Measurements from ENCODE around the gene IFITM5.
"Not testable (repeated sequence)": the region's sequence is repeated elsewhere in the genome, so short reads cannot be mapped to it uniquely, and the experiment has no call there.

Gene IFITM5

DNA sequence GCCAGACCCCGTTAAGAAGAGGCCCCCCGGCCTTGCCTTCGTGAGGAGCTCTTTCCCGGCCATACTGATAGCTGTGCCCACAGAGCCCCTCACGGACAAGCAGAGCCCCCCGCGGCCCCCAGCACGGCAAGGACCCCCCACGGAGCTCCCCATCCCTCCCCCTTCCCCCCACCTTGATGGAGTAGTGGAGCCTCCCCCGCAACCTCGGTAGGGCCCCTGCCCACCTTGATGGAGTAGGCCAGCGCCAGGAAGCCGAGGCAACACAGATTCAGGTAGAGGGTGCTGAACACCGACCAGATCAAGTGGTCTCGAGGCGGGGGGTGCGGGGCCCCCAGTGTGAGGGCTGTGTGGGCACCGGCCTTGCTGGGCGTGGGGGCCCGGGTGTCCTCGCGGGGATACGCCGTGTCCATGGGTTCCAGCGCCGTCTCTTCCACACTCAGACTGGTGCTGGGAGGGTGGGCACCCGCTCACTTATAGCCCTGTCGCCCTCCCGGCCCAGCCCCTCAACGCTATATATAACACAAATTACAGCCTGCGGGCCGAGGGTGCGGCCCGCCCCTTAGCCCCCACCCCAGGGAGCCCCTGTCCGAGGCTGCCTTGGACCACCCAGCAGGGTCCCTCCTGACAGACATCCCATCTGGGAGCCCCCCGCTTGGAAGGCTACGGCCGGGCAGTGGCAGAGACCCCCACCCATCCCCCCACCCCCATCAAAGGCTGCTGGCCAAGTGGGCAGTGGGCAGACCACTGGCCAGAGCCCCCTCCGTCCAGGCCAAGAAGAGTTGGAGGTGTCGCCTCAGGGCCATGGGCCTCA, at the start of gene IFITM5:
Gene IFITM5, minus strand, starts transcription at position 446 of the 811 bp plus-strand sequence. Its CDS starts 36 bp downstream, at position 410.
- peak in 1 of 2 donors; percentile 45 for DNase-seq (ENCODE audit: extremely low read depth in 1 of 2, low read depth in 1 of 2)

DNA sequence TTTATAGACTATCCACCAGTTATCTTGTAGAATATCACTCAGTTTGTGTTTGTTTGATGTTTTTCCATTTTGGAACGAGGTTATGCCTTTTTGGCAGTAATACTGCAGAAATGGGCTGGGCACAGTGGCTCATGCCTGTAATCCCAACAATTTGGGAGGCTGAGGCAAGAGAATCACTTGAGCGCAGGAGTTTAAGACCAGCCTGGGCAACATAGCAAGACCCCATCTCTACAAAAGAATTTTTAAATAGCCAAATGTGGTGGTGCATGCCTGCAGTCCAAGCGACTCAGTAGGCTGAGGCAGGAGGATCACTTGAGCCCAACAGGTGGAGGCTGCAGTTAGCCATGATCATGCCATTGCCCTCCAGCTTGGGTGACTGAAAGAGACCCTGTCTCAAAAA, 47.2 kb upstream of the IFITM5 start:
- DNase-seq (ENCODE audit: extremely low read depth in 1 of 2, low read depth in 1 of 2), result no peak

DNA sequence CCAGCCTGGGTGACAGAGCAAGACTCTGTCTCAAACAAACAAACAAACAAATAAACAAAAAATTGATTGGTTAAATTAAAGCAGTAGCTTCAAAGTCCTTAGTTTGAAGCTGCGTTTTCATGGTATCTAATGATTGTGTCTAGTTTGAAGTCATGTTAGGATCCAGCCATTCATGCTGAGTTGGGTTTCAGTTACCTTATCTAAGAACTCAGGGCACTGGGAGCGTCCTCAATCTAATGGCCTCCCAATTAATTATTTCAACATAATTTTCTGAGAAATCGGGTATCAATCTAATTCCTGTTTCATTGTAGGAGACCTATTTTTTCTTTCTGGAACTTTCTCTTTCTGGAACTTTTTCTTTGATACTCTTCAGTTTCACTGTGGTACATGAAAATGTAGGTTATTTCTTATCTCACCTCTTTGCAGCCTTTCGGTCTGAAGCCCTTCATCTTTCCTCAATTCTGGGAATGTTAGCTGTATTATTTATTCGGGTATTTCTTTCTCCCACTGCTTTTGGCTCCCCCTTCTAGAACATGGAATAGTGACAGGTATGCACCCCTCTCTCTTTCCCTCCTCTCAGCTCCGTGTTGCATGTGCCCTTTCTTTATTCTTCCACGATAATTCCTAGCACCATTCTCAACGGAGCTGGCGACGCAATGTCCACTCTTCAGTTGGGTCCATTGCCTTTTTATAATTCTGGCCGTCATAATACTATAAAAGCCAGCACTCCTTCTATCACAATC, 45.7 kb upstream of the IFITM5 start:
- no peak for DNase-seq (ENCODE audit: extremely low read depth in 1 of 2, low read depth in 1 of 2)

DNA sequence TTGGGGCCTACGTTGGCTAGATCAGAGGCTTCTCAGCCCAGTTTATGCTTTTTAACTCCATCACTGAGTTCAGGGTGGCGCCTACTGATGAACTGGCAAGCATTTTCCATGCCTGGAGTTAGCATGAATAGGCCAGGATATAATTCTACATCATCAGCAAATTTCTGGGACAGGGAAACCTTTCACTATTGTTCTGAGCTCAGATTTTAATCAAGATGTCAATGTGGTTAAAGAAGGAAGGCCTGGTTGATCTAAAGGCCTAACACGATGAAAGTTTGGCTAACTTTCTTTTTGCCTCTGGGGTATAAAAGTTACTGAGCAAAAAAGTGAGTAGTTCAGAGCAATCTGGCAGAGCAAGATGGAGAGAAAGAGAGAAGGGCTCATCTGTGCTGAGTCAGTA, 43.0 kb upstream of the IFITM5 start:
- no peak for DNase-seq (ENCODE audit: extremely low read depth in 1 of 2, low read depth in 1 of 2)

DNA sequence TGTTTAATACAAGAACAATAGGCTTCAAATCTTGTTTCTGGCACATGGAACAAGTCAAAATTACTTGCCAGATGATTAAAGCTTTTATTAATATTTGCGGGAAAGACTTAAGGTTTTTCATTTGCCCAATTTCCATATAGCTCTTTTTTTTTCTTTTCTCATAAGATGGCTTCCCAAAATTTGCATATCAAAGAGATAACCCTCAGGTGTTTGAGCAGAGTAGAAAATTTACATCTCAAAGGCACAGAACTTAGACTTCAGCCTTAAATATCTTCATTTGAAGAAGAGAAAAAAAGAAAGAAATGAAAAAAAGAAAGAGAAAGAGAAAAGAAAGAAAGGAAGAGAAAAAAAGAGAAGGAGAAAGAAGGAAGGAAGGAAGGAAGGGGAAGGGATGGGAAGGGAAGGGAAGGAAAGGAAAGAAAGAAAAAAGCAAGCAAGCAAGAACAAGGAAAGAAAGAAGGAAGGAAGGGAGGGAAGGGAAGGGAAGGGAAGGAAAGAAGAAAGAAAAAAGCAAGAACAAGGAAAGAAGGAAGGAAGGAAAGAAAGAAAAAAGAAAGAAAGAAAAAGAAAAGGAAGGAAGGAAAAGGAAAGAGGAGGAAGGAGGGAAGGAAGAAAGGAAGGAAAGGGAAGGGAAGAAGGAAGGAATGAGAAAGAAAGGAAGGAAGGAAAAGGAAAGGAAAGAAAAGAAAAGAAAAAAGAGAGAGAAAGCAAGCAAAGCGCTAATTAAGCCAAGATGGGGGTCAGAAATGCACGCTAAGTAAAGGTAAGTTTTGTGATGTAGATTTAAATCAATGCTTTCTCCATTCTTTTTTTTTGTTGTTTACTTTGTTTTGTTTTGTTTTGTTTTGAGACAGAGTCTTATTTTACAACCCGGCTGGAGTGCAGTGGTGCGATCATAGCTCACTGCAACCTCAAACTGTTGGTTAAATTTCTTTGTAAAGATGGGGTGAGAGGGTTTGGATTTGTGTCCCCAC, 41.5 kb upstream of the IFITM5 start:
- no peak for DNase-seq (ENCODE audit: extremely low read depth in 1 of 2, low read depth in 1 of 2)

DNA sequence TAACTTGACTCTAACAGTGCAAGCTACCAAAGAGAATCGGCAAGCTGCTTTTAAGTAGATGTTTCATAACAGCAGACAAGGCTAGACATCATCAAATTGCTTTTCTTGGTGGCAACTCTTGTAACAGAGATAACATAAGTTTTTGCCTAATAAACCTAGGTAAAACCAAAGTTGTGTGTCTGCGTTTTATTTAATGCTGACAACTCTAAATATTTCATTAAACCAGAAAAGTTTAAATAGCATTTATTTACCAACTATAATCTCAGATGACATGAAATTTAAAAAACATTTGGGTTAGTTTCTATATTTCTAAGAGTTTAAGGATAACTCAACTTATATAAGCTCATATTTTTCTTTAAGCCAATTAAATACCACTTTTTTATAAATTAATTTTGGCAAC, 40.6 kb upstream of the IFITM5 start:
- no peak for DNase-seq (ENCODE audit: extremely low read depth in 1 of 2, low read depth in 1 of 2)

DNA sequence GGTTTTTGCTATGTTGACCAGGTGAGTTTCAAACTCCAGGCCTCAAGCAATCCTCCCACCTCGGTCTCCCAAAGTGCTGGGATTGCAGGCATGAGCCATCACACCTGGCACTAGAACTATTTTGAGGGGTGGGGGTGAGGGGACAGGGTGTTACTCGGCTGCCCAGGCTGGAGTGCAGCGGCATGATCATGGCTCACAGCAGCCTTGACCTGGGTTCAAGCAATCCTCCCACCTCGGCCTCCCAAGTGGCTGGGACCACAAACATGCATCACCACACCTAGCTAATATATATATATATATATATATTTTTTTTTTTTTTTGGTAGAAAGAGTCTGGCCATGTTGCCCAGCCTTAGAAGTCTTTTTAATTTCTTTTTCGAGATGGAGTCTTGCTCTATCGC, 38.4 kb upstream of the IFITM5 start:
- no peak for DNase-seq (ENCODE audit: extremely low read depth in 1 of 2, low read depth in 1 of 2)

DNA sequence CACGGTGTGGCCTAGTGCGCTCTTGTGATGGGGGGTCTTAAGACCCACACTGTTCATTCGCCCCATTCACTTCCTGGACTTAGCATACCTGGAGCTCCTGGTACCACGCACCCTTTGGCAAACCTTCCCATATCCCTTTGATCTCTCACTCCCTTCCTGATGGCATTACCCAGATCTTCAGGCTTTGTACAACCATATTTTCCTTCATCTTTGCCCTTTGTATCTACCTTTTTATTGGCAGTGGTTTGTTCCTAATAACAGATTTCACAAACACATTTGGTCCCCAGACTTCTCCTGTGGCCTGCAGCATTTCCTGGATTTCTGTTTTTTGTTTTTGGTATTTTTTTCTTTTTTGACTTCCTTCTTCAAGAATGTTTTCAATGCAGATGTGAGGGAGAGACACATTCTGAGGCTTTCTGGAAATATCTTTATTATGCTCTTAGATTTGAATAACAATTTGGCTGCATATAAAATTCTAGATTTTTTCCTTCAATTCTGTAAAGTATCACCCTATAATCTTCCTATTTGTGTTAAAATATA, 37.4 kb upstream of the IFITM5 start:
- DNase-seq (ENCODE audit: extremely low read depth in 1 of 2, low read depth in 1 of 2), result no peak

DNA sequence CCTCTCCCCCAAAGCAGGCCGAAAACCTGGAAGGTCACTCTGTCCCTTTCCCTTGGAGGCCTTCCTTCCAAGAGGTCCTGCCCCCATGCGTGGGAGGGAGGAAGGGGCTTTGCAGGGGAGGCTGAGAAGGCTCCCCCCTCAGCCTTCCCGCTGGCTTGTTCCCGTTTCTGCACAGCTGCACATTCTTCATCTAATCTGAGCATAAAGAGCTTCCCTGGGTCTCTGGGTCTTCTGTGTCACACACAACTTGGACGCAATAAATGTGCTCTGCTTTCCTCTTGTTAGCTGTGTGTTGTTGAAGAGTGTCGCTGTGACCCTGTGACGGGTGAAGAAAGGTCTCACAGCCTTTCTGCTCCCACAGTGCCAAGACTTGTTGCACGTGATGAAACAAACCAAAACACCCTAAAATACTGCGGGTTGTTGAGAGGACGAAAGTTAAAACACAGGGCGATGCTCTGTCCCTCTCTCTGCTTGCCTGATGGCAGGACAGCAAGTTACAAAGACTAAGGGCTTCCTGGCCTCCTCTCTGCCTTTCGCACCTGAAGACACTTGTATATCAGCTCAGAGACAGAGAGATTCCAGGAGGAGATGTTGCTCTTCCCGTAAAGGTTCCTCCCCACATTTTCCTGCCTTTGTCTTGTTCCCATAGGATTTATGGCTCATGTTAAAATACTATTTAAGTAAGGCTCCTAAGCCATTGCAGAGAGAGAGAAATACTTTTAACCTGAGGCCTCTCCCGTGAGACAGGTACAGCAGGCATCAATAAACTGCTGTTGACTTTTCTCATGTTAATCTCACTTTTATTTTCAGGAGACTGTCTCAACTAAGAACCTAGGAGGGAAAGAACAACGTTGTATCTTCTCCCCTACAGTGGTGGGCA, 36.7 kb upstream of the IFITM5 start:
- no peak for DNase-seq (ENCODE audit: extremely low read depth in 1 of 2, low read depth in 1 of 2)

DNA sequence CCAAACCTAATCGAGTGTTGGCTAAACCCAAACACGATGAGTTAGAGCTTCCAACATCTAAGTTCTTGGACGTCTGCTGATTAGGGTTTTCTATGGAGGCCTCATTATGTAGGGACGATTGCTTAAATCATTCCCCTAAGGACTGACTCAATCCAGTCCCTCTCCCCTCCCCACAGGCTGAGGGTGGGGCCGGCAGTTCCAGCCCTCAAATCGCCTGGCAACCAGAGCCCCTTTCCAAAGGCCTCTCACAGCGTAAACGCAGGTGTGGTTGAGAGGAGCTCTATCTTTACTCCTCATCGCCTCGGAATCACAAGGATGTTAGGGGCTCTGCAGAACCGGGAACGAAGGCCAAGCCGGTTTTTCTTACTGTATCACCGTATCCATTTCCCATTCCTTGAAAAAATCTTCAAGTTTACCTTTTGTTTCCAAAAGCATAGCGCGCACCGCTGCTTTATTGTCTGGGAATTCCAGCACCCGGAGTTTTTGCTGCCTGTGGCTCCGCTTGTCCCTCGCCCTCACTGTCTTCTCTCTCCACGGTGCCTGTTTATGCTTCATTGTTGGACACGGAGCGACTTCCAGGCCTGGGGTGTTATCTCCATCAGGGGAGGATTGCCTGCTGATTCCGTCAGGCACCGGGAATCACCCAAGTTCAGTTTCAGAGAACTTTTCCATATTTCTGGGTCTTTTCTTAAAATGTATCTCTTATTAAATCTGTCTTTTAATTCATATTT, 35.1 kb upstream of the IFITM5 start:
- no peak for DNase-seq (ENCODE audit: extremely low read depth in 1 of 2, low read depth in 1 of 2)

DNA sequence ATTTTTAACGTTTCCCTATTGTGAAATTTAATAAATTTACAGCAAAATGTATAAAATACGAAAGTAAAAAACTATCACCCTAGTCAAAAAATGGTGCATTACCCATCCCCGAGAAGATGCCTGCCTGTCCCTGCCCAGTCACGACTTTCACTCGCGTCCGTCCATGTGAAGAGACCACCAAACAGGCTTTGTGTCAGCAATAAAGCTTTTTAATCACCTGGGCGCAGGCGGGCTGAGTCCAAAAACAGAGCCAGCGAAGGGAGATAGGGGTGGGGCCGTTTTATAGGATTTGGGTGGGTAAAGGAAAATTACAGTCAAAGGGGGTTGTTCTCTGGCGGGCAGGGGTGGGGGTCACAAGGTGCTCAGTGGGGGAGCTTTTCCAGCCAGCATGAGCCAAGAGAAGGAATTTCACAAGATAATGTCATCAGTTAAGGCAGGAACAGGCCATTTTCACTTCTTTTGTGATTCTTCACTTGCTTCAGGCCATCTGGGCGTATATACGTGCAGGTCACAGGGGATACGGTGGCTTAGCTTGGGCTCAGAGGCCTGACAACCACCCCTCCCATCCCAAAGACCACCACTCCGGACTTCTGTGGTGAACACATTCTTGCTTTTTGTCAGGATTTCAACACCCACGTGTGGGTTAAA, 34.4 kb upstream of the IFITM5 start:
- DNase-seq (ENCODE audit: extremely low read depth in 1 of 2, low read depth in 1 of 2), result not testable (repeated sequence)

DNA sequence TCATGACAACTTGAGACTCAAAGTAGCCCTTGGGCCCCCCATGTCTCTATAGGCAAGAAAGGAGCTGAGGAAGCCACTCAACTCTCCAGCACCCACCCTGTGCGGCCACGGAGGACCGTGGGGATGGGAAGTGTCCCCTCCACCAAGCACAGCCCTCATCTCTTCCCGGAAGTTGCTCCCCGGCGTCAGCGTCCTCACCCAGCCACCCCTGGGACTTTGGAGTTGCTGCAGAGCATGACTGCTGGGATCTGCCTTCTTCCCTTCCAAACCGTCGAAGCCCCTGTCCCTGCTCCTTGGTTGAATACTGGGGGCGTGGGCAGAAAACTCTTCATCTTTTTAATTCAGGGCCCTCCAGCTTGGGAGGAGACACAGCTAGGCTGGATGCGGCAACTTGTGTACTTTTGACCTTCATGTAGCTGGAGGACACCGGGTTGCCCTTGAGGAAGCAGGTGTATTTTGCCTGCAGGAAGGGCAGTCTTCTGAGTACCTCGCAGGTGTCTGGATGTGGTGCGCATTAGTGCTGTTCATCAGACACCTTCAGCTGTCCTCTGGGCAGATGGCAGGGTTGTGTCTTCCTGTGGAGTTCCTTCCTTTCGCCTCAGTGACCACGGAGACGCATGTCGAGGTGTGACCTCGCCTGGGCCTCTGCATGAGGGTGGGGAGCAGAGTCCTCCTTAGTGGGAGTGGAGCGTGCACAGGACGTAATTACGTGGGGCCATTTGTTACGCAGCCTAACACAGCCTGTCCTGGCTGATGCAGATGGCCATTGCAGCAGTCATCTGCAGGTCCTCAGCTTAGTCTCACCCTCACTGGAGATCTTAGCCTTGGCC, 33.5 kb upstream of the IFITM5 start:
- no peak for DNase-seq (ENCODE audit: extremely low read depth in 1 of 2, low read depth in 1 of 2)

DNA sequence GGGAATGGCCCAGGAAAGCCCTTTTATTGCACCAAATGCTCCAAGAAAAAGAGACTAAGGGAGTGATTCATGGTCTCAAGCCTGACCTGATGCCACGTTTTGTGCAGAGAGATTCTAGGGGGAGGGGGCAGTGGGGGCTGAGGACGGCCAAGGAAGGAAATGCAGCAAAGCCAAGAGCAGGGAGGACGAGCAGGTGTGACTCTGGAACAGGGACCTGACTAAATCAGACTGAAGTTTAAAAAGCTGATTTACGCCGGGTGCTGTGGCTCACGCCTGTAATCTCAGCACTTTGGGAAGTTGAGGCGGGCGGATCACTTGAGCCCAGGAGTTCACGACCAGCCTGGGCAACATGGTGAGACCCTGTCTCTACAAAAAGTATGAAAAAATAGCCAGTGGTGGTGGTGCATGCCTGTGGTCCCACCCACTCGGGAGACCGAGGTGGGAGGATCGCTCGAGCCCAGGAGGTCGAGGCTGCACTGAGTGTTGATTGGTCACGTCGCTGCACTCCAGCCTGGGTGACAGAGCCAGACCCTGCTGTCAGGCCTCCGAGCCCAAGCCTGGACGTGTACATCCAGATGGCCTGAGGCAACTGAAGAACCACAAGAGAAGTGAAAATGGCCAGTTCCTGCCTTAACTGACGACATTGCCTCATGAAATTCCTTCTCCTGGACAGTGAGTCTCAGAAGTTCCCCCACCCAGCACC, 32.2 kb upstream of the IFITM5 start:
- DNase-seq (ENCODE audit: extremely low read depth in 1 of 2, low read depth in 1 of 2), result no peak

DNA sequence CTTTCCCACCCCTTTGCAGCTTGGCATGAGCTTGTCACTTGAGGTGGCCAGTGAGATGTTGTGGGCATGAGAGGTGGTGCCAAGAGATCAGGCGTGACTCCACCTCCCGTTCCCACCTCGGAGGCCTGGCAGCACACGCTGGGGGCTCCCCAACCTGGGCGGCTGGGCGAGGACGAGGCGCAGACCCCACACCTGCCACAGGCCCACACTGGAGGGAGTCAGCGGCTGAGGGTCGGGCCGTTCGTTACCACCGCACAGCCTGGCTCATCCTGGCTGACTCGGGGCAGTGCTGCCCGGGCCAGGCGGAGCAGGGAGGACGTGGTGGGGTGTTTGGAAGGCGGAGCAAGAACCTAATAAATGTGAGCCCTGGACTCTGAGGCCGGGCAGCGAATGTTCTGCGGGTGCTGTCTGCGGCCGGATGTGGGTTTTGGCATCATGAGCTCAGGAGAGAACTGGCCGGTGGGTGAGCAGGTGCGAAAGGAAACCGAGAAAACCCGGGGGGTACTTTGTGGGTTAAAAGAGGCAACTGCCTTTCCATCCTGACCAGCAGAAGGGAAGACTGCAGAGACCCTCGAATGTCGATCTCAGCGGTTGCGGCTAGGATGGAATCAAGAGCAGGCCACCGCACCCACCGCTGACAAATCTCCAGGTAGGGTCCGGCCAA, 31.5 kb upstream of the IFITM5 start:
- no peak for DNase-seq (ENCODE audit: extremely low read depth in 1 of 2, low read depth in 1 of 2)

DNA sequence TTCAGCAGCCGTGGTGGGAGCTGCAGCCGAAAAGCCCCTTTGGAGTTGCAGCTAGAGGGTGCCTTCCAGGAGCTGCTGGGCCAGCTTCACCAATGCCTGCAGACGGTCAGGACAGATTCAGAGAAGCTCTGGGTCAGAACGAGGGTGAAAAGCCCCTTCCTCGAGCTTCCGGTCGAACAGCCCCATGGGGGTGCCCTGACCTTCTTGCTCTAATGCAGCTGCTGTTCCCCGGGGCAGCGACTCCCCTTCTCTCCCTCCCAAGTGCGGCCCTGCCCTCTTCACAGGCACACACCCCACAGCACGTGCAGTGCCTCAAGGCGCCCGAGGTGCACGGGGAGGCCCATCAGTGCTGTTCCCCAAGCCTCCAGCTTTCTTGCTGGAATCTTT, 31.0 kb upstream of the IFITM5 start:
- DNase-seq (ENCODE audit: extremely low read depth in 1 of 2, low read depth in 1 of 2), result no peak

DNA sequence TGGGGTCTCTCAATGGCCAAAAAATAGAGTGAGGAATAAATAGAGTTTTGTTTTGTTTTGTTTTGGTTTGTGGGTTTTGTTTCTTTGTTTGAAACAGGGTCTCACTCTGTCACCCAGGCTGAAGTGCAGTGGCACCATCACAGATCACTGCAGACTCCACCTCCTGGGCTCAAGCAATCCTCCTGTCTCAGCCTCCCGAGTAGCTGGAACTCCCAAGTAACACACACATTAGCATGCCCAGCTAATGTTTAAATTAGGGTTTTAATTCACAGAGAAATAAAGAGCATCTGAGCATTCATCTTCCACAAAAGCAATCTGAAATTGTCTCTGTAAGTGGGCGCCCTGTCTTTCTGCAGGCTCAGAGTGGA, 30.5 kb upstream of the IFITM5 start:
- no peak for DNase-seq (ENCODE audit: extremely low read depth in 1 of 2, low read depth in 1 of 2)
